ENCODE results near the gene NUP98. TPM values are rescaled to one million over a fixed set of nuclear protein-coding genes. Genes with fewer than 3 reads are reported as not detected.

The NUP98 gene
- total and polyA plus RNA-seq, 4 donors, result 16.3 to 78.6 (median 45.3) TPM

- H3K27me3 ChIP-seq (ENCODE audit: control insufficient read depth in 1 of 2, insufficient read depth in 2 of 2, low read length in 1 of 2), result no peaks in the 10 kb centered on the region
- DNase-seq, result peak in 1 of 2 donors; percentile 5
- H3K4me1 ChIP-seq (ENCODE audit: control insufficient read depth in 1 of 2, insufficient read depth in 2 of 2, low read length in 2 of 2), result no peaks in the 10 kb centered on the region
- intact Hi-C loops (cut with DNase I), result no loop called here
- no peaks in the 10 kb centered on the region for H3K36me3 ChIP-seq (ENCODE audit: control insufficient read depth in 1 of 2, insufficient read depth in 2 of 2, low read length in 1 of 2)
- H3K27ac ChIP-seq (ENCODE audit: low read depth in 1 of 2, low read length in 2 of 2), result no peak overlapping the region
- H3K4me3 ChIP-seq (ENCODE audit: low read length in 2 of 2), result no peak overlapping the region
- no peaks in the 10 kb centered on the region for H3K9me3 ChIP-seq (ENCODE audit: control insufficient read depth, low read length)
- WGBS, 2 donors, result 76 to 80% methylated on average over 2 of the region's 2 CpGs
- ATAC-seq (ENCODE audit: low FRiP score), result no peak
These were observed 41.1 kb upstream of the NUP98 start for GRCh38 chr11:3838504-3838903.

- ATAC-seq (ENCODE audit: low FRiP score), result no peak
- peak; percentile 55 to 81 for DNase-seq
- H3K27ac ChIP-seq (ENCODE audit: low read depth in 1 of 2, low read length in 2 of 2), result no peak overlapping the region
- WGBS, 2 donors, result 94 to 95% methylated on average over 1 of the region's 1 CpG
- no peaks in the 10 kb centered on the region for H3K36me3 ChIP-seq (ENCODE audit: control insufficient read depth in 1 of 2, insufficient read depth in 2 of 2, low read length in 1 of 2)
- H3K4me3 ChIP-seq (ENCODE audit: low read length in 2 of 2), result no peak overlapping the region
- H3K4me1 ChIP-seq (ENCODE audit: control insufficient read depth in 1 of 2, insufficient read depth in 2 of 2, low read length in 2 of 2), result no peaks in the 10 kb centered on the region
- intact Hi-C loops (cut with DNase I), result no loop called here
- H3K27me3 ChIP-seq (ENCODE audit: control insufficient read depth in 1 of 2, insufficient read depth in 2 of 2, low read length in 1 of 2), result no peaks in the 10 kb centered on the region
- H3K9me3 ChIP-seq (ENCODE audit: control insufficient read depth, low read length), result no peaks in the 10 kb centered on the region
These were observed 40.4 kb upstream of the NUP98 start for GRCh38 chr11:3837793-3838192.

GRCh38 chr11:3836903-3837302 lies 39.5 kb upstream of the NUP98 start:
- Histone ChIP-seq H3K4me3 (ENCODE audit: low read length in 2 of 2) (no peak overlapping the region), H3K9me3 (ENCODE audit: control insufficient read depth, low read length) (no peaks in the 10 kb centered on the region), H3K27me3 (ENCODE audit: control insufficient read depth in 1 of 2, insufficient read depth in 2 of 2, low read length in 1 of 2) (no peaks in the 10 kb centered on the region), H3K27ac (ENCODE audit: low read depth in 1 of 2, low read length in 2 of 2) (no peak overlapping the region), H3K4me1 (ENCODE audit: control insufficient read depth in 1 of 2, insufficient read depth in 2 of 2, low read length in 2 of 2) (no peaks in the 10 kb centered on the region), H3K36me3 (ENCODE audit: control insufficient read depth in 1 of 2, insufficient read depth in 2 of 2, low read length in 1 of 2) (no peaks in the 10 kb centered on the region)
- intact Hi-C loops (cut with DNase I), result no loop called here
- ATAC-seq (ENCODE audit: low FRiP score) (no peak), DNase-seq (peak; percentile 78 to 79)
- WGBS, 2 donors, result 88 to 96% methylated on average over 5 of the region's 5 CpGs

GRCh38 chr11:3835751-3836150 lies 38.4 kb upstream of the NUP98 start:
- no peak for ATAC-seq (ENCODE audit: low FRiP score)
- Histone ChIP-seq H3K36me3 (ENCODE audit: control insufficient read depth in 1 of 2, insufficient read depth in 2 of 2, low read length in 1 of 2) (no peaks in the 10 kb centered on the region), H3K9me3 (ENCODE audit: control insufficient read depth, low read length) (no peaks in the 10 kb centered on the region), H3K4me3 (ENCODE audit: low read length in 2 of 2) (no peak overlapping the region), H3K27ac (ENCODE audit: low read depth in 1 of 2, low read length in 2 of 2) (no peak overlapping the region), H3K4me1 (ENCODE audit: control insufficient read depth in 1 of 2, insufficient read depth in 2 of 2, low read length in 2 of 2) (no peaks in the 10 kb centered on the region), H3K27me3 (ENCODE audit: control insufficient read depth in 1 of 2, insufficient read depth in 2 of 2, low read length in 1 of 2) (no peaks in the 10 kb centered on the region)
- 77 to 78% methylated on average over 4 of the region's 4 CpGs for WGBS, 2 donors
- intact Hi-C loops (cut with DNase I), result no loop called here
- peak; percentile 32 to 56 for DNase-seq

GRCh38 chr11:3834664-3835461 lies 37.5 kb upstream of the NUP98 start:
- intact Hi-C loops (cut with DNase I), result no loop called here
- no peak overlapping the region for H3K4me3 ChIP-seq (ENCODE audit: low read length in 2 of 2)
- no peaks in the 10 kb centered on the region for H3K27me3 ChIP-seq (ENCODE audit: control insufficient read depth in 1 of 2, insufficient read depth in 2 of 2, low read length in 1 of 2)
- no peaks in the 10 kb centered on the region for H3K9me3 ChIP-seq (ENCODE audit: control insufficient read depth, low read length)
- H3K4me1 ChIP-seq (ENCODE audit: control insufficient read depth in 1 of 2, insufficient read depth in 2 of 2, low read length in 2 of 2), result no peaks in the 10 kb centered on the region
- no peak overlapping the region for H3K27ac ChIP-seq (ENCODE audit: low read depth in 1 of 2, low read length in 2 of 2)
- DNase-seq, result peak; percentile 72 to 73
- WGBS, 2 donors, result 87 to 88% methylated on average over 7 of the region's 7 CpGs
- no peak for ATAC-seq (ENCODE audit: low FRiP score)
- H3K36me3 ChIP-seq (ENCODE audit: control insufficient read depth in 1 of 2, insufficient read depth in 2 of 2, low read length in 1 of 2), result no peaks in the 10 kb centered on the region

- Histone ChIP-seq H3K27ac (ENCODE audit: low read depth in 1 of 2, low read length in 2 of 2) (no peak overlapping the region), H3K27me3 (ENCODE audit: control insufficient read depth in 1 of 2, insufficient read depth in 2 of 2, low read length in 1 of 2) (no peaks in the 10 kb centered on the region), H3K4me1 (ENCODE audit: control insufficient read depth in 1 of 2, insufficient read depth in 2 of 2, low read length in 2 of 2) (no peaks in the 10 kb centered on the region), H3K4me3 (ENCODE audit: low read length in 2 of 2) (no peak overlapping the region), H3K36me3 (ENCODE audit: control insufficient read depth in 1 of 2, insufficient read depth in 2 of 2, low read length in 1 of 2) (no peaks in the 10 kb centered on the region), H3K9me3 (ENCODE audit: control insufficient read depth, low read length) (no peaks in the 10 kb centered on the region)
- no peak for ATAC-seq (ENCODE audit: low FRiP score)
- no peak for DNase-seq
- 84 to 85% methylated on average over 4 of the region's 4 CpGs for WGBS, 2 donors
- intact Hi-C loops (cut with DNase I), result no loop called here
These were observed 37.0 kb upstream of the NUP98 start for GRCh38 chr11:3834349-3834663.

GRCh38 chr11:3833449-3833848 lies 36.1 kb upstream of the NUP98 start:
- H3K36me3 ChIP-seq (ENCODE audit: control insufficient read depth in 1 of 2, insufficient read depth in 2 of 2, low read length in 1 of 2), result no peaks in the 10 kb centered on the region
- intact Hi-C loops (cut with DNase I), result no loop called here
- H3K27me3 ChIP-seq (ENCODE audit: control insufficient read depth in 1 of 2, insufficient read depth in 2 of 2, low read length in 1 of 2), result no peaks in the 10 kb centered on the region
- DNase-seq (no peak), ATAC-seq (ENCODE audit: low FRiP score) (no peak)
- no peaks in the 10 kb centered on the region for H3K9me3 ChIP-seq (ENCODE audit: control insufficient read depth, low read length)
- 87 to 90% methylated on average over 2 of the region's 2 CpGs for WGBS, 2 donors
- no peak overlapping the region for H3K4me3 ChIP-seq (ENCODE audit: low read length in 2 of 2)
- H3K4me1 ChIP-seq (ENCODE audit: control insufficient read depth in 1 of 2, insufficient read depth in 2 of 2, low read length in 2 of 2), result no peaks in the 10 kb centered on the region
- H3K27ac ChIP-seq (ENCODE audit: low read depth in 1 of 2, low read length in 2 of 2), result no peak overlapping the region

- DNase-seq (no peak), ATAC-seq (ENCODE audit: low FRiP score) (no peak)
- peaks cover 0 to under 1% of the 10 kb centered on the region in 2 donors for H3K36me3 ChIP-seq (ENCODE audit: control insufficient read depth in 1 of 2, insufficient read depth in 2 of 2, low read length in 1 of 2)
- no peaks in the 10 kb centered on the region for H3K4me1 ChIP-seq (ENCODE audit: control insufficient read depth in 1 of 2, insufficient read depth in 2 of 2, low read length in 2 of 2)
- H3K4me3 ChIP-seq (ENCODE audit: low read length in 2 of 2), result no peak overlapping the region
- intact Hi-C loops (cut with DNase I), result no loop called here
- no peaks in the 10 kb centered on the region for H3K9me3 ChIP-seq (ENCODE audit: control insufficient read depth, low read length)
- H3K27me3 ChIP-seq (ENCODE audit: control insufficient read depth in 1 of 2, insufficient read depth in 2 of 2, low read length in 1 of 2), result no peaks in the 10 kb centered on the region
- WGBS, 2 donors, result 92 to 95% methylated on average over 2 of the region's 2 CpGs
- H3K27ac ChIP-seq (ENCODE audit: low read depth in 1 of 2, low read length in 2 of 2), result no peak overlapping the region
These were observed 35.5 kb upstream of the NUP98 start for GRCh38 chr11:3832816-3833215.

All from aorta (tissue), 5 donors.